ENCODE results near the gene COL4A6. TPM values are rescaled to one million over a fixed set of nuclear protein-coding genes. Genes with fewer than 3 reads are reported as not detected.

COL4A6 gene
- total RNA-seq, 1 experiment from 2014 or later = 2.4 TPM

DNA sequence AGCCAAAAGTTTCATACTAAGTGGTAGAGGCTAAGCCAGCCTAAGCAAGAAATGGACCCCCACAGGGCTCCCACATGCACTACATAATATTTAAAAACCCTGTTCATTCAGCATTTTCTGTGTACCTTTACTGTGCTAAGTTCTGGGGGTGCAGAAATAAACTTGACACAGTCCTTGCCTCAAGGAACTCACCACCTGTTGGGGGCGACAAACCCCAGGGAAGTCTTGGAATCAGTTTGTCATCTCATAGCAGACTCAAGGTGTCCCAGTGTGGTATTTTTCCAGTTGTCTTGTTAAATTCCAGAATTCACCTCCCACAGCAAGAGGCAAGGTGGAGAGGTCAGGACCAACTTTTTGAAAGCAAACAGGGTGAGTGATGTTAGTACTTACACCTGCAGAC lies 303.5 kb downstream of the COL4A6 start (continued):
- TF ChIP-seq, protein P1, sequence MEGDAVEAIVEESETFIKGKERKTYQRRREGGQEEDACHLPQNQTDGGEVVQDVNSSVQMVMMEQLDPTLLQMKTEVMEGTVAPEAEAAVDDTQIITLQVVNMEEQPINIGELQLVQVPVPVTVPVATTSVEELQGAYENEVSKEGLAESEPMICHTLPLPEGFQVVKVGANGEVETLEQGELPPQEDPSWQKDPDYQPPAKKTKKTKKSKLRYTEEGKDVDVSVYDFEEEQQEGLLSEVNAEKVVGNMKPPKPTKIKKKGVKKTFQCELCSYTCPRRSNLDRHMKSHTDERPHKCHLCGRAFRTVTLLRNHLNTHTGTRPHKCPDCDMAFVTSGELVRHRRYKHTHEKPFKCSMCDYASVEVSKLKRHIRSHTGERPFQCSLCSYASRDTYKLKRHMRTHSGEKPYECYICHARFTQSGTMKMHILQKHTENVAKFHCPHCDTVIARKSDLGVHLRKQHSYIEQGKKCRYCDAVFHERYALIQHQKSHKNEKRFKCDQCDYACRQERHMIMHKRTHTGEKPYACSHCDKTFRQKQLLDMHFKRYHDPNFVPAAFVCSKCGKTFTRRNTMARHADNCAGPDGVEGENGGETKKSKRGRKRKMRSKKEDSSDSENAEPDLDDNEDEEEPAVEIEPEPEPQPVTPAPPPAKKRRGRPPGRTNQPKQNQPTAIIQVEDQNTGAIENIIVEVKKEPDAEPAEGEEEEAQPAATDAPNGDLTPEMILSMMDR (IDR thresholded peaks at IDR 0.05 in 2 of 3, conservative IDR thresholded peaks at IDR 0.05 in 1 of 3; ENCODE audit: borderline replicate concordance in 1 of 3, insufficient read depth in 1 of 3, low read depth in 2 of 3, low read length in 2 of 3) = peak in 2 of 3 experiments; percentile 32 to 36; a peak in 2 of 6 replicates
- TF ChIP-seq SP1 (IDR thresholded peaks at IDR 0.05; ENCODE audit: low read depth) (no peak), FOSL1 (IDR thresholded peaks at IDR 0.05; ENCODE audit: low read depth) (no peak), JUND (IDR thresholded peaks at IDR 0.05) (no peak), TCF7L2 (IDR thresholded peaks at IDR 0.05; ENCODE audit: borderline replicate concordance, extremely low read depth, insufficient read depth, insufficient read length) (no peak), SRF (IDR thresholded peaks at IDR 0.05; ENCODE audit: low read depth) (no peak), EZH2phosphoT487 (IDR thresholded peaks at IDR 0.05; ENCODE audit: borderline replicate concordance) (no peak)

DNA sequence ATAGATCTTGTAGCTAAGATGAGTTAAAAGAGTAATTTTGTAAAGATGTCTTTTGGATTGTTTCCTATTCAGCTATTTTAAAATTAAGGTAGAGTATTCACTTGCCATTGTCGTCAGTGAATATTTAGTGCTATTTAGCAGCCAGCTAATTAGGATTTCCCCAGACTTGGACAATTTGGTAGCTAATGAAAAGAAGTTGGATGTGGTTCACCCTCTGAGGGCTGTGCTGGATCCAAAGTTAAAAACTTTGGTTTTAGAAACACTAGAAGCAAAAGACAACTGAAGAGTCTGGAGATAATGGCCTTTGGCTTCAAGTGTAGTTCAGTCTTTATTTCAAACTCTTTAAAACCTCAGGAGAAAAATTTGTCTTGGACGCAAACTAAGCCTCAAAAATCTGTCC lies 305.3 kb downstream of the COL4A6 start:
- TF ChIP-seq POLR2A (IDR thresholded peaks at IDR 0.05; ENCODE audit: borderline replicate concordance, extremely low read depth, insufficient read depth, insufficient read length) = no peak
- TF ChIP-seq, protein P2, sequence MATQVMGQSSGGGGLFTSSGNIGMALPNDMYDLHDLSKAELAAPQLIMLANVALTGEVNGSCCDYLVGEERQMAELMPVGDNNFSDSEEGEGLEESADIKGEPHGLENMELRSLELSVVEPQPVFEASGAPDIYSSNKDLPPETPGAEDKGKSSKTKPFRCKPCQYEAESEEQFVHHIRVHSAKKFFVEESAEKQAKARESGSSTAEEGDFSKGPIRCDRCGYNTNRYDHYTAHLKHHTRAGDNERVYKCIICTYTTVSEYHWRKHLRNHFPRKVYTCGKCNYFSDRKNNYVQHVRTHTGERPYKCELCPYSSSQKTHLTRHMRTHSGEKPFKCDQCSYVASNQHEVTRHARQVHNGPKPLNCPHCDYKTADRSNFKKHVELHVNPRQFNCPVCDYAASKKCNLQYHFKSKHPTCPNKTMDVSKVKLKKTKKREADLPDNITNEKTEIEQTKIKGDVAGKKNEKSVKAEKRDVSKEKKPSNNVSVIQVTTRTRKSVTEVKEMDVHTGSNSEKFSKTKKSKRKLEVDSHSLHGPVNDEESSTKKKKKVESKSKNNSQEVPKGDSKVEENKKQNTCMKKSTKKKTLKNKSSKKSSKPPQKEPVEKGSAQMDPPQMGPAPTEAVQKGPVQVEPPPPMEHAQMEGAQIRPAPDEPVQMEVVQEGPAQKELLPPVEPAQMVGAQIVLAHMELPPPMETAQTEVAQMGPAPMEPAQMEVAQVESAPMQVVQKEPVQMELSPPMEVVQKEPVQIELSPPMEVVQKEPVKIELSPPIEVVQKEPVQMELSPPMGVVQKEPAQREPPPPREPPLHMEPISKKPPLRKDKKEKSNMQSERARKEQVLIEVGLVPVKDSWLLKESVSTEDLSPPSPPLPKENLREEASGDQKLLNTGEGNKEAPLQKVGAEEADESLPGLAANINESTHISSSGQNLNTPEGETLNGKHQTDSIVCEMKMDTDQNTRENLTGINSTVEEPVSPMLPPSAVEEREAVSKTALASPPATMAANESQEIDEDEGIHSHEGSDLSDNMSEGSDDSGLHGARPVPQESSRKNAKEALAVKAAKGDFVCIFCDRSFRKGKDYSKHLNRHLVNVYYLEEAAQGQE (IDR thresholded peaks at IDR 0.05; ENCODE audit: low read depth) = no peak
- TF ChIP-seq EZH2 (IDR thresholded peaks at IDR 0.05) = no peak
- TF ChIP-seq CEBPB (IDR thresholded peaks at IDR 0.05; ENCODE audit: low read depth) = no peak
- no peak for TF ChIP-seq JUND (IDR thresholded peaks at IDR 0.05)
- H3K27ac ChIP-seq (ENCODE audit: low read depth, low read length) = no peak overlapping the region
- H3K36me3 ChIP-seq (ENCODE audit: control insufficient read depth in 1 of 2, insufficient read depth in 2 of 2, low read length in 2 of 2) = no peaks in the 10 kb centered on the region
- intact Hi-C loops (cut with micrococcal nuclease) = no loop called here
- RAD21 ChIA-PET (ENCODE audit: low non-redundant PET in 1 of 2, low total read pairs in 2 of 2, uncharacterized antibody in 2 of 2, unreplicated experiment in 2 of 2) = no interaction called here
- no peak overlapping the region for H3K9ac ChIP-seq (ENCODE audit: low read length)
- H3K79me2 ChIP-seq (ENCODE audit: insufficient read depth, low read length) = no peaks in the 10 kb centered on the region
- no peak overlapping the region for H3K4me2 ChIP-seq (ENCODE audit: low read length)
- no peaks in the 10 kb centered on the region for H3K27me3 ChIP-seq (ENCODE audit: insufficient read depth, low read length)
- H3K4me3 ChIP-seq (replicated peaks in 1 of 2; ENCODE audit: low read depth in 1 of 2, low read length in 2 of 2) = no peak overlapping the region
- no peaks in the 10 kb centered on the region for H4K20me1 ChIP-seq (ENCODE audit: insufficient read depth)
- ATAC-seq (no peak), DNase-seq (ENCODE audit: low read depth, low spot score) (no peak)
- H3K9me2 ChIP-seq (ENCODE audit: insufficient read depth) = no peaks in the 10 kb centered on the region
- POLR2A ChIA-PET = no interaction called here
- BruUV-seq (replicated peaks) = no TSS peak
- CTCF ChIA-PET = interaction anchor here (1.9 kb wide), 1 partner anchor 33 kb away, joined by 4 read pairs; no protein-coding TSS in a partner anchor
- H3K9me3 ChIP-seq (ENCODE audit: control insufficient read depth in 1 of 2, insufficient read depth in 1 of 2, low read depth in 1 of 2, low read length in 2 of 2) = no peaks in the 10 kb centered on the region
- peaks cover 0 to 7% of the 10 kb centered on the region in 2 experiments; a peak in 2 of 4 replicates for H3K4me1 ChIP-seq (ENCODE audit: control insufficient read depth in 1 of 2, insufficient read depth in 2 of 2, low read length in 2 of 2)
- H2AFZ ChIP-seq (ENCODE audit: low read depth, low read length, poor library complexity, severe bottlenecking) = no peak overlapping the region
